ENCODE data around the gene ATG4D.
A peak's percentile ranks its signal among the peaks of the same experiment; 100 is the strongest.
"Not testable (repeated sequence)": the region's sequence is repeated elsewhere in the genome, so short reads cannot be mapped to it uniquely, and the experiment has no call there.

Gene ATG4D

GRCh38 chr19:10520652-10521318 is 22.9 kb upstream of the ATG4D start:
- no peak for DNase-seq

- DNase-seq: no peak
Observed at GRCh38 chr19:10521461-10522171, 22.1 kb upstream of the ATG4D start.

GRCh38 chr19:10523135-10523636 is 20.5 kb upstream of the ATG4D start:
- peak in 1 of 2 donors; percentile 52 for DNase-seq

- no peak for DNase-seq
Observed at GRCh38 chr19:10525636-10526035, 18.1 kb upstream of the ATG4D start.

GRCh38 chr19:10526887-10527286 is 16.8 kb upstream of the ATG4D start:
- not testable (repeated sequence) for DNase-seq

GRCh38 chr19:10532457-10532856 is 11.2 kb upstream of the ATG4D start:
- DNase-seq: no peak

GRCh38 chr19:10533646-10534386 is 9.9 kb upstream of the ATG4D start:
- no peak for DNase-seq

- DNase-seq: no peak
Observed at GRCh38 chr19:10535613-10536012, 8.1 kb upstream of the ATG4D start.

GRCh38 chr19:10537668-10538067 is 6.0 kb upstream of the ATG4D start:
- no peak for DNase-seq

- DNase-seq: no peak
Observed at GRCh38 chr19:10538204-10538983, 5.3 kb upstream of the ATG4D start.

GRCh38 chr19:10539016-10539415 is 4.7 kb upstream of the ATG4D start:
- DNase-seq: not testable (repeated sequence)

- no peak for DNase-seq
Observed at GRCh38 chr19:10543059-10543419, 665 bp upstream of the ATG4D start.

- peak in 1 of 2 donors; percentile 35 for DNase-seq
Observed at GRCh38 chr19:10544242-10544752, 593 bp downstream of the ATG4D start.

- no peak for DNase-seq
Observed at GRCh38 chr19:10544753-10545251, 1.1 kb downstream of the ATG4D start.

GRCh38 chr19:10546817-10547216 is 3.1 kb downstream of the ATG4D start:
- no peak for DNase-seq

GRCh38 chr19:10548746-10549276 is 5.1 kb downstream of the ATG4D start:
- no peak for DNase-seq

- no peak for DNase-seq
Observed at GRCh38 chr19:10549733-10550132, 6.0 kb downstream of the ATG4D start.

GRCh38 chr19:10550336-10550735 is 6.6 kb downstream of the ATG4D start:
- no peak for DNase-seq

- DNase-seq: not testable (repeated sequence)
Observed at GRCh38 chr19:10551006-10551405, 7.3 kb downstream of the ATG4D start.

GRCh38 chr19:10551698-10552301 is 8.1 kb downstream of the ATG4D start:
- peak; percentile 60 to 61 for DNase-seq

- peak in 1 of 2 donors; percentile 30 for DNase-seq
Observed at GRCh38 chr19:10552510-10553053, 8.9 kb downstream of the ATG4D start.

Data from CD4-positive, alpha-beta T cell treated with Interleukin-1 beta for 1 hour (primary cell).